ENCODE measurements around the gene ANXA2R. TPM values are rescaled to one million over a fixed set of nuclear protein-coding genes. Genes with fewer than 3 reads are reported as not detected.
A peak's percentile ranks its signal among the peaks of the same experiment; 100 is the strongest.

ANXA2R gene
- total RNA-seq, 1 donor from 2014 or later: 0.79 TPM

DNA sequence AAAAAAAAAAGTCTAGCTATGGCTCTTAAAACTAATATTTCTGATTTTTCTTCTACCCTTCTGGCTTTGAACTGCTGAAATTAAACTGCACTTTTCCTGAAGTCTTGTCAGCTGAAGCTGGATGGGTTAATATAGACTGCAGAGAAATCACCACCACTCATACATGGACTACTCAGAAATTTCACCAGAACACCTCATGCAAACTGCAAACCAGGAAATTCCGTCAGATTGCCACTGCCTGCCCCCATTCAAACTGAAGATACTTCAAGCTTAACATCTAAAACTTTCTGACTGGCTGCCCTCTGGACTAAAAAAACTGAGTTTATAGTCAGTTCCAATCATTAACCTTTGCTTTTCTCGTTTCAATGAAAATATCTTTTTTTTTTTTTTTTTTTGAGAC, 11.6 kb upstream of the ANXA2R start:
- no peak for DNase-seq (ENCODE audit: low read depth)
- TF ChIP-seq, protein P1, sequence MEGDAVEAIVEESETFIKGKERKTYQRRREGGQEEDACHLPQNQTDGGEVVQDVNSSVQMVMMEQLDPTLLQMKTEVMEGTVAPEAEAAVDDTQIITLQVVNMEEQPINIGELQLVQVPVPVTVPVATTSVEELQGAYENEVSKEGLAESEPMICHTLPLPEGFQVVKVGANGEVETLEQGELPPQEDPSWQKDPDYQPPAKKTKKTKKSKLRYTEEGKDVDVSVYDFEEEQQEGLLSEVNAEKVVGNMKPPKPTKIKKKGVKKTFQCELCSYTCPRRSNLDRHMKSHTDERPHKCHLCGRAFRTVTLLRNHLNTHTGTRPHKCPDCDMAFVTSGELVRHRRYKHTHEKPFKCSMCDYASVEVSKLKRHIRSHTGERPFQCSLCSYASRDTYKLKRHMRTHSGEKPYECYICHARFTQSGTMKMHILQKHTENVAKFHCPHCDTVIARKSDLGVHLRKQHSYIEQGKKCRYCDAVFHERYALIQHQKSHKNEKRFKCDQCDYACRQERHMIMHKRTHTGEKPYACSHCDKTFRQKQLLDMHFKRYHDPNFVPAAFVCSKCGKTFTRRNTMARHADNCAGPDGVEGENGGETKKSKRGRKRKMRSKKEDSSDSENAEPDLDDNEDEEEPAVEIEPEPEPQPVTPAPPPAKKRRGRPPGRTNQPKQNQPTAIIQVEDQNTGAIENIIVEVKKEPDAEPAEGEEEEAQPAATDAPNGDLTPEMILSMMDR (IDR thresholded peaks at IDR 0.05; ENCODE audit: insufficient read depth, low read length, poor library complexity, severe bottlenecking): no peak
- no peaks in the 10 kb centered on the region for H3K27me3 ChIP-seq (ENCODE audit: control insufficient read depth, insufficient read depth, low read length)
- H3K4me3 ChIP-seq (ENCODE audit: low read depth, low read length): no peak overlapping the region
- H3K36me3 ChIP-seq (ENCODE audit: control insufficient read depth, insufficient read depth, low read length): peaks cover 2% of the 10 kb centered on the region

DNA sequence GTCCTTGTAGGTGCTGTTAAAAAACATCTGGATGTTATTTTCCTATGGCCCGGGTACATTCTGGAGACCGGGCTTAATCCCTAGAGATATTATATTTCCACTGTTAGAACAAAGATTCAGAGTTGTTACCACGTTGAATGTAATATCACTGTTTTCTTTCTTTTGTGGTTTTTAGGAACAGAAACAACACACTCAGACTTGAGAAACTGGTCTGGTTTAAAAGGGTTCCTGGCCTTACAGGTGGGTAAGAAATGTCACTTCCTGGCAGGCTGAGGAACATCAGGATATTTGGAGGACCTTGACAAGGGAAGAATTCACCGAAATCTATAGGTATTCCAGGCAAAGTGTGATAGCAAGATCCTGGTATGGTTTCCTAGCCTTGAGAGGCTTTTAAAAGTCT, 10.3 kb upstream of the ANXA2R start:
- no peak overlapping the region for H3K4me3 ChIP-seq (ENCODE audit: low read depth, low read length)
- TF ChIP-seq, protein P1 (IDR thresholded peaks at IDR 0.05; ENCODE audit: insufficient read depth, low read length, poor library complexity, severe bottlenecking): no peak
- H3K36me3 ChIP-seq (ENCODE audit: control insufficient read depth, insufficient read depth, low read length): peaks cover 2% of the 10 kb centered on the region
- DNase-seq (ENCODE audit: low read depth): no peak
- no peaks in the 10 kb centered on the region for H3K27me3 ChIP-seq (ENCODE audit: control insufficient read depth, insufficient read depth, low read length)

DNA sequence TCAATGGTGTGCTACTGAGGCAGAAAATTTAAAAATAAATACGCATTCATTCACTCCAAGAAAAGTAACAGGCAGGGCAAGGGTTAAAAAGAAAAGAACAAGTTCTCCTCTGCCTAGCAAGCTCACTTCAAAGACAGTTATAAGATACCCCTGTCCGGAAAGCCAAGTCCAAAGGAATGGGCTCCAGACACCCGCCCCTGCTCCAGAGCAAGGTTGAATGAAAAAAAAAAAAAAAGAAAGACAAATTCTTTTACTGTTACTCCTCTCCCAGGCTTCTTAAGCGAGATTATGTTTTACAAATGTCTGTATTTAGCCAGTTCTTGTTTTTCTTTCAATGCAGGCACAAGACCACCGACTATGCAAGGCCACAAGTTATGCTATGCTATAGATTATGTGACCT, 9.1 kb upstream of the ANXA2R start:
- TF ChIP-seq, protein P1 (IDR thresholded peaks at IDR 0.05; ENCODE audit: insufficient read depth, low read length, poor library complexity, severe bottlenecking): no peak
- H3K27me3 ChIP-seq (ENCODE audit: control insufficient read depth, insufficient read depth, low read length): no peaks in the 10 kb centered on the region
- no peak for DNase-seq (ENCODE audit: low read depth)

DNA sequence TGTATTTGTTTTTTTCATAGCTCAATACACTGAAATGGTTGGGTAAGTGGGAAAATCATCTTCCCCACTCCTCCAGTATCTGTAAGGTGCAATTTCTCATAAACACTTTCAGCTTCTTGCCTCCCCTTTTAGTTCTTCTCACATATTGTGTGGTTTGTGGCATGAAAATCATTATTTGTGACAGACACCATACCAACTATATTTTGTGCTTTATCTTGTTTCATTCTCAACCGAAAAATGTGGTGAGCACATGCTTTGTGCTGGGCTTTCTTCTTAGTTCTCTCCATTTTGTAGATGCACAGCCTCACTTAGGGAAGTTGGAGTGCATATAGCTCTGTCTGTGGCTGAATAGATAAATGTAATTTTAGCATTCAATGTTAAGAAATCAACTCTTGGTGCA, 6.4 kb upstream of the ANXA2R start:
- DNase-seq (ENCODE audit: low read depth): no peak
- H3K4me3 ChIP-seq (ENCODE audit: low read depth, low read length): no peak overlapping the region
- TF ChIP-seq, protein P1 (IDR thresholded peaks at IDR 0.05; ENCODE audit: insufficient read depth, low read length, poor library complexity, severe bottlenecking): no peak
- H3K27me3 ChIP-seq (ENCODE audit: control insufficient read depth, insufficient read depth, low read length): no peaks in the 10 kb centered on the region
- H3K36me3 ChIP-seq (ENCODE audit: control insufficient read depth, insufficient read depth, low read length): no peaks in the 10 kb centered on the region

More for the DNA sequence above, 9.1 kb upstream of the ANXA2R start:
- no peak overlapping the region for H3K4me3 ChIP-seq (ENCODE audit: low read depth, low read length)
- peaks cover 2% of the 10 kb centered on the region for H3K36me3 ChIP-seq (ENCODE audit: control insufficient read depth, insufficient read depth, low read length)

DNA sequence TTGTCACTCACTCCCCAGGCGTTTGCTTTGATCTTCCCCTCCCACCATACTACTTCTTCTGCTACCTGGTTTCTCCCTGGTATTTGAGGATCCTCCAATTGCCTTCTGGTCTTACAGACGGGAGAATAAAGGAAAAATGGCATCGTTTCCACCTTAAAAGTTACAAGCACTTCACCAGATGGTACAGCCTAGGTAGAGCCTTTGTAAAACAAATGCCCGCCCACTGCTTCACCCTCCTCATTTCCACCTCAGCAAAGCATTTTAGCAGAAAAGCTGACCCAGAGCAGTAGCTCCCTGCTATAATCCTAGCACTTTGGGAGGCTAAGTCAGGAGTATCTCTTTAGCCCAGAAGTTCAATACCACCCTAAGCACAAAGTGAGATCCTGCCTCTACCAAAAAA, 5.1 kb upstream of the ANXA2R start:
- no peaks in the 10 kb centered on the region for H3K27me3 ChIP-seq (ENCODE audit: control insufficient read depth, insufficient read depth, low read length)
- no peak overlapping the region for H3K4me3 ChIP-seq (ENCODE audit: low read depth, low read length)
- TF ChIP-seq, protein P1 (IDR thresholded peaks at IDR 0.05; ENCODE audit: insufficient read depth, low read length, poor library complexity, severe bottlenecking): no peak
- no peaks in the 10 kb centered on the region for H3K36me3 ChIP-seq (ENCODE audit: control insufficient read depth, insufficient read depth, low read length)
- DNase-seq (ENCODE audit: low read depth): no peak

DNA sequence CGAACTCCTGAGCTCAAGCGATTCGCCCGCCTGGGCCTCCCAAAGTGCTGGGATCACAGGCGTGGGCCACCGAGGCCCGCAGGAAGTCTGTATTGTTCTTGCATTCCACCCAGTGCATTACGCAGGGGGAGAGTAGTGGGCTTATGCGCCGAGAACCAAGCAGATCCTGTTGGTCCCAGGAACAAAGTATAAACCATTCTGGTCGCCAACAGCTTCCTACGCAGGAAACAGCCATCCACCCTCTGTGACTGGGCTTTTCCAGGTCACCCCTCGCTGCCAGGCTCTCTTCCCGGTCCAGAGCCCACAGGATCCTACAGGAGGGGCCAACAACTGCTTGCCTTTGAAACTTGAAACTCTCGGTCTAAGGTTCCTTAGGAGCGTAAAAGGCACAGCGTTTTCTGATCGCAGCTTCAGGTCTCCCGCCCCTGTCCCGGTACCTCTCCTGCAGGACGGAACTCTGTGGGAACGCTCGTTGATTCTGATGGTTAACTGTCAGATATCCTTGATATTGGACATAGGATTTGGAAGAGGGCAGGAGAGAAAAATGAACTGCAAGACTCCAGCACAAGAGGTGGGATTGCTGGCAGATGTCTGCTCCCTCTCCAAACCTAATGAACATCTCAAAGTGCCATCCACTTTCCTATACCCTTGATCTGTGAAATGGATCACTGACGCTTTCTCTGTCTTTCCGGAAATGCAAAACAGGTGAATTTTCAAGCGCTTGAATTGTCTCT, 4.2 kb upstream of the ANXA2R start:
- Histone ChIP-seq H3K27me3 (ENCODE audit: control insufficient read depth, insufficient read depth, low read length) (no peaks in the 10 kb centered on the region), H3K36me3 (ENCODE audit: control insufficient read depth, insufficient read depth, low read length) (no peaks in the 10 kb centered on the region), H3K4me3 (ENCODE audit: low read depth, low read length) (peak overlapping the region; percentile 33)
- DNase-seq (ENCODE audit: low read depth): no peak
- TF ChIP-seq, protein P1 (IDR thresholded peaks at IDR 0.05; ENCODE audit: insufficient read depth, low read length, poor library complexity, severe bottlenecking): peak; percentile 1
